Kidney epithelial cell (primary cell): ENCODE data around the gene ASPHD1. TPM values are rescaled to one million over a fixed set of nuclear protein-coding genes. Genes with fewer than 3 reads are reported as not detected.
A peak's percentile ranks its signal among the peaks of the same experiment; 100 is the strongest.
"Not testable (repeated sequence)": the region's sequence is repeated elsewhere in the genome, so short reads cannot be mapped to it uniquely, and the experiment has no call there.

Experiments
- DNase-seq: peaks from one replicate; pipeline ENCODE4 v3.0.0-alpha.2; 2010; ENCODE audit warnings: low read depth
- H3K27me3 ChIP-seq: 2 replicates; pipeline ENCODE4 v1.6.0; 2011; ENCODE audit warnings: low read length; ENCODE audit not compliant: control insufficient read depth, insufficient read depth
- H3K36me3 ChIP-seq: 2 replicates; pipeline ENCODE4 v1.5.1; 2011; ENCODE audit warnings: low read length; ENCODE audit not compliant: control insufficient read depth, insufficient read depth
- H3K4me3 ChIP-seq: 2 replicates; pipeline ENCODE4 v1.5.1; 2011; ENCODE audit warnings: low read depth, mild to moderate bottlenecking, control low read depth, low read length
- total RNA-seq: library from RNA; depleted of rRNA; stranded (reverse); fragments of >200 nt; gene quantifications from 2 replicates; pipeline ENCODE4 v1.2.3, GENCODE V29; 2015
- TF ChIP-seq, protein P1 (sequence below): IDR thresholded peaks from 2 replicates; pipeline ENCODE4 v1.5.1; 2011; ENCODE audit warnings: mild to moderate bottlenecking, moderate library complexity, low read length, control low read depth, inconsistent platforms; ENCODE audit not compliant: insufficient read depth, poor library complexity, severe bottlenecking

ASPHD1 gene
- total RNA-seq, 1 donor from 2014 or later = 10.2 TPM

DNA sequence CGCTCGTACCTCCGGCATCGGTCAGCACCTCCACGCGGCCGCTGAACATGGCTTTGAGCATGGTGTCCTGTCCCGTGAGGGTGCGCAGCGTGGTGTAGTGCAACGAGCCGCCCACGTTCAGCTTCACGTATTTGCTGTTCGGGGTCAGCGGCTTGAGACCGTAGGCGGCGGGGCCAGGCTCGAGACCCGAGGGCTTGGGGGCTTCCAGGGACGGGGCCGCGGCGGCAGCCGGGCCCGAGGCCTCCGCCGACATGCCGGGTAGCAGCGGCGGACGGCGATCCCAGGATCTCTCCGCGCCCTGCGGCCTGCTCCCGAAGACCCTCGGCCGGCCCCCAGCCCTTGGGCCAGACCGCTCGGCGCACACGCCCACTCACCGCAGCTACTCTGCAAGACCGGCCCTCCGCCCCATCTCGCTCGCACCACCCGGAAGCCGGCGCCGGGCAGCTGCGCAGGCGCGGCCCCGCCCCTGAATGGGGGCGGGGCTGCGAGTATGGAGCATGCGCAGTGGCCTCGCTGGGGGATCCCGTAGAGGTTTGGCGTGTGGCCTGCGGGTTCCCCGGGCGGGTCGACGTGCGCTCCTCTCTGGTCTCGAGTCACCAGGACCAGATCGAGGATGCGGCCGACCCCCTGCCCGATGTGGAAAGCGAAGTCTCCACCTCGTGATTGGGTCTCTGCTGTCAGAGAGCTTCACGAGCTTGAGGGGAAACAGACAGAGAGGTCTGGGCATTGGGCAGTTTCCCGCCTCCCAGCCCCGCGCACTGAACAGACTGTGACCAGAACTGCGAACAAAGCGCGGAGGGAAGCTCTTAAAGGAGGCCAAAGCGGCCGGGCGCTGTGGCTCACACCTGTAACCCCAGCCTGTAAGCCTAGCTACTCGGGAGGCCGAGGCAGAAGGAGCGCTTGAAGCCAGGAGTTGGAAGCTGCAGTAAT lies 25.8 kb downstream of the ASPHD1 start, which contains the start of gene KCTD13:
KCTD13 (minus strand) TSS at position 446 of the 930 bp plus-strand sequence; CDS start at position 253, 193 bp downstream.
- H3K4me3 ChIP-seq = peak within 1 kb of the TSS; percentile 90
- H3K27me3 ChIP-seq = no peaks in the 10 kb centered on the region
- peak; percentile 29 for DNase-seq
- TF ChIP-seq, protein P1, sequence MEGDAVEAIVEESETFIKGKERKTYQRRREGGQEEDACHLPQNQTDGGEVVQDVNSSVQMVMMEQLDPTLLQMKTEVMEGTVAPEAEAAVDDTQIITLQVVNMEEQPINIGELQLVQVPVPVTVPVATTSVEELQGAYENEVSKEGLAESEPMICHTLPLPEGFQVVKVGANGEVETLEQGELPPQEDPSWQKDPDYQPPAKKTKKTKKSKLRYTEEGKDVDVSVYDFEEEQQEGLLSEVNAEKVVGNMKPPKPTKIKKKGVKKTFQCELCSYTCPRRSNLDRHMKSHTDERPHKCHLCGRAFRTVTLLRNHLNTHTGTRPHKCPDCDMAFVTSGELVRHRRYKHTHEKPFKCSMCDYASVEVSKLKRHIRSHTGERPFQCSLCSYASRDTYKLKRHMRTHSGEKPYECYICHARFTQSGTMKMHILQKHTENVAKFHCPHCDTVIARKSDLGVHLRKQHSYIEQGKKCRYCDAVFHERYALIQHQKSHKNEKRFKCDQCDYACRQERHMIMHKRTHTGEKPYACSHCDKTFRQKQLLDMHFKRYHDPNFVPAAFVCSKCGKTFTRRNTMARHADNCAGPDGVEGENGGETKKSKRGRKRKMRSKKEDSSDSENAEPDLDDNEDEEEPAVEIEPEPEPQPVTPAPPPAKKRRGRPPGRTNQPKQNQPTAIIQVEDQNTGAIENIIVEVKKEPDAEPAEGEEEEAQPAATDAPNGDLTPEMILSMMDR = no peak
- H3K36me3 ChIP-seq = no peaks in the 10 kb centered on the region

DNA sequence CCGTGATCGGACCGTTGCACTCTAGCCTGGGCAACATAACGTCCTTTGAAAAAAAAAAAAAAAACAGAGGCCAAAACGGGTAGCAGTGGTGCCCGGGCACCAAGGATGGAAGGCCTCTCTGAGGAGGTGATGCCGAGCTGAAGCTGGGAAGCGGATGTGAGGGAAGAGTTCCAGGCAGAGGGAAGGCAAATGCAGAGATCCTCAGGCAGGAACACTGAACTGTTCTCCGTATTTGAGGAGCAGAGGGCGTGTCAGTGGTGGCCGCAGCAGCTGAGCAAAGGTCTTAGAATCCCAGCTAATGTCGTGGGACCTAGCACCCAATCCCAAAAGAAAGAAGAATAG lies 26.4 kb downstream of the ASPHD1 start:
- no peak for DNase-seq
- peak overlapping the region; percentile 90 for H3K4me3 ChIP-seq
- H3K27me3 ChIP-seq = no peaks in the 10 kb centered on the region
- H3K36me3 ChIP-seq = no peaks in the 10 kb centered on the region
- TF ChIP-seq, protein P1 = no peak

DNA sequence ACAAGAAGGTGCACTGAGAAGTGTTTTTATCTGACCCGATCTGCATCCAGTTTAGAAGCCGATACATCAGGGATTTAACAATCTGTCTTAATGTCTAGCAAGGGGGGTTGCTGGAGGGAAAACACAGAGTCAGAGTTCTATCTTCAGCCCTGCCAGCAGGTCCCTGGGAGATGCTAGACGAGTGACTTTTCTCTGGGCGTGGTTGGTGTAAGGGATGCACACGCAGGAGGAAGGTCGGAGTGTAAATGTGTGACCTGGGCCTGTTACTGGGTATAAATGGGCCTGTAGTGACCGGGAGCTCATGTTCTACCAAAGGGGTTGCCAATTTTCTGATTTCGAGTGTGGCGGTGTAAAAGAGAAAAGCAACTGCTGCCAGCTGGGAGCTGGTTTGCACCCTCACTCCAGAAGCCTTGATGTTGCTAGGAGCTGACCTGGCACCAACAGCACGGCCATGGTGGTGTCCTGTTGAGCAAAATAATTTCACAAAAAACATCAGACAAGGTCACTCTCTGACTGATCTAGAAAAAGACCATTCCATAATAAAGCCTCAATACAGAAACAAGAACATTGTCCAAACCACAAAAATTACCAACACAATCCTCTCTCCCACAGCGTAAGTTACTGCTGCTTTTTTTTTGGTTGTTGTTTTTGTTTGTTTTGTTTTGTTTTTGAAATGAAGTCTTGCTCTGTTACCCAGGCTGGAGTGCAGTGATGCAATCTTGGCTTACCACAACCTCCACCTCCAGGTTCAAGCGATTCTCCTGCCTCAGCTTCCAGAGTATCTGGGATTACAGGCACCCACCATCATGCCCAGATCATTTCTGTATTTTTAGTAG lies 27.0 kb downstream of the ASPHD1 start:
- DNase-seq = no peak

DNA sequence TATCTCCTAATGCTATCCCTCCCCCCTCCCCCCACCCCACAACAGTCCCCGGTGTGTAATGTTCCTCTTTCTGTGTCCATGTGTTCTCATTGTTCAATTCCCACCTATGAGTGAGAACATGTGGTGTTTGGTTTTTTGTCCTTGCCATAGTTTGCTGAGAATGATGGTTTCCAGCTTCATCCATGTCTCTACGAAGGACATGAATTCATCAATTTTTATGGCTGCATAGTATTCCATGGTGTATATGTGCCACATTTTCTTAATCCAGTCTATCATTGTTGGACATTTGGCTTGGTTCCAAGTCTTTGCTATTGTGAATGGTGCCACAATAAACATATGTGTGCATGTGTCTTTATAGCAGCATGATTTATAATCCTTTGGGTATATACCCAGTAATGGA lies 31.5 kb downstream of the ASPHD1 start:
- DNase-seq, H3K36me3 ChIP-seq, H3K27me3 ChIP-seq, H3K4me3 ChIP-seq: not testable (repeated sequence)

More for the DNA sequence above, 27.0 kb downstream of the ASPHD1 start:
- peak overlapping the region; percentile 90 for H3K4me3 ChIP-seq
- no peaks in the 10 kb centered on the region for H3K36me3 ChIP-seq
- TF ChIP-seq, protein P1 = no peak
- H3K27me3 ChIP-seq = no peaks in the 10 kb centered on the region

DNA sequence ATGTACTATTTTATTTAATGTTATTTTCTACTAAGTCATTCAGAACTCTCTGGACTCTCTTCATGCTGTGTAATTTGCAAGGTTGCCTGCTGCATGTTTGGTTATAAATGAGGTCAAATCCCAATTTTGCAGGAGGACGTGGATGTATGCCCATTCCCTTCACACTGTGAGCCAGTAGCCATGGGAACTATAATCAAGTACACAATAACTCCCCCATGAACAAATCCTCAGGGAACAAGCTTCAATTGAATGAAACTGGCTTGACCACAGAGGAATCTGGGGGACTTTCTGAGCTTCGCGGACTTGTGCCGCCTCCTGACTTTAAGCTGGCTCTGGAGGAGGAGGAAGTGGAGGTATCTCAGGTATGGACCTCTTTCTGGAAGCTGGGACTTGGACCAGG lies 40.4 kb downstream of the ASPHD1 start:
- H3K4me3 ChIP-seq = no peak overlapping the region
- H3K27me3 ChIP-seq = no peaks in the 10 kb centered on the region
- DNase-seq = no peak
- no peaks in the 10 kb centered on the region for H3K36me3 ChIP-seq
- TF ChIP-seq, protein P1 = no peak
